ENCODE data around the gene PTPN14. TPM values are rescaled to one million over a fixed set of nuclear protein-coding genes. Genes with fewer than 3 reads are reported as not detected.
A peak's percentile ranks its signal among the peaks of the same experiment; 100 is the strongest.

PTPN14 gene
- polyA plus RNA-seq, 1 experiment: 34.2 TPM

DNA sequence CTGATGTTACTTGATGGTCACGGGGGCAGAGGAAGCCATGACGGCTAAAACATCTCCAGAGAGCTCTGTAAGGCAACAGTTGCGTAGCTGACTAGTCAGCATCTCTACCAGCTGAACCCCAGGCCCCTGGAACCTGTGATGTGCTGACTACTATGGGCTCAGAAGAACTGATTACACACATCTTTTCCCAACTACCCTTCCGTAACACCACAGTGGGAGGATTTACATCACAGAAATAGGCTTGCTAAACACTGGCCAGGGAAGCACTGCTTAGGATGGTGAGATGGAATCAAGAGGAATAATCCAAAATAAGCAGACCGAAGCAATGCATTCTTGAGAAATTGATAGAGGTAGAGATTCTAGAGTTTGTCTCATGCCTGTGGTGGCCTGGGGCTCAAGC, 148.0 kb downstream of the PTPN14 start:
- Histone ChIP-seq H3K27me3 (ENCODE audit: control insufficient read depth, insufficient read depth, low read length) (no peaks in the 10 kb centered on the region), H3K9me3 (ENCODE audit: control insufficient read depth, insufficient read depth, low read length) (no peaks in the 10 kb centered on the region), H3K27ac (ENCODE audit: low read depth, low read length) (peak overlapping the region; percentile 39), H3K4me3 (ENCODE audit: low read depth, low read length) (no peak overlapping the region)
- TF ChIP-seq, protein P1, sequence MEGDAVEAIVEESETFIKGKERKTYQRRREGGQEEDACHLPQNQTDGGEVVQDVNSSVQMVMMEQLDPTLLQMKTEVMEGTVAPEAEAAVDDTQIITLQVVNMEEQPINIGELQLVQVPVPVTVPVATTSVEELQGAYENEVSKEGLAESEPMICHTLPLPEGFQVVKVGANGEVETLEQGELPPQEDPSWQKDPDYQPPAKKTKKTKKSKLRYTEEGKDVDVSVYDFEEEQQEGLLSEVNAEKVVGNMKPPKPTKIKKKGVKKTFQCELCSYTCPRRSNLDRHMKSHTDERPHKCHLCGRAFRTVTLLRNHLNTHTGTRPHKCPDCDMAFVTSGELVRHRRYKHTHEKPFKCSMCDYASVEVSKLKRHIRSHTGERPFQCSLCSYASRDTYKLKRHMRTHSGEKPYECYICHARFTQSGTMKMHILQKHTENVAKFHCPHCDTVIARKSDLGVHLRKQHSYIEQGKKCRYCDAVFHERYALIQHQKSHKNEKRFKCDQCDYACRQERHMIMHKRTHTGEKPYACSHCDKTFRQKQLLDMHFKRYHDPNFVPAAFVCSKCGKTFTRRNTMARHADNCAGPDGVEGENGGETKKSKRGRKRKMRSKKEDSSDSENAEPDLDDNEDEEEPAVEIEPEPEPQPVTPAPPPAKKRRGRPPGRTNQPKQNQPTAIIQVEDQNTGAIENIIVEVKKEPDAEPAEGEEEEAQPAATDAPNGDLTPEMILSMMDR (IDR thresholded peaks at IDR 0.05; ENCODE audit: low read depth, low read length): no peak
- no peak for DNase-seq (ENCODE audit: low read depth, low spot score)
- CTCF ChIA-PET: no interaction called here
- POLR2A ChIA-PET: interaction anchor here (1.2 to 1.6 kb wide), 4 partner anchors 8 to 148 kb away, joined by 3 to 8 read pairs (median 6); partner anchors contain the start of gene PTPN14

DNA sequence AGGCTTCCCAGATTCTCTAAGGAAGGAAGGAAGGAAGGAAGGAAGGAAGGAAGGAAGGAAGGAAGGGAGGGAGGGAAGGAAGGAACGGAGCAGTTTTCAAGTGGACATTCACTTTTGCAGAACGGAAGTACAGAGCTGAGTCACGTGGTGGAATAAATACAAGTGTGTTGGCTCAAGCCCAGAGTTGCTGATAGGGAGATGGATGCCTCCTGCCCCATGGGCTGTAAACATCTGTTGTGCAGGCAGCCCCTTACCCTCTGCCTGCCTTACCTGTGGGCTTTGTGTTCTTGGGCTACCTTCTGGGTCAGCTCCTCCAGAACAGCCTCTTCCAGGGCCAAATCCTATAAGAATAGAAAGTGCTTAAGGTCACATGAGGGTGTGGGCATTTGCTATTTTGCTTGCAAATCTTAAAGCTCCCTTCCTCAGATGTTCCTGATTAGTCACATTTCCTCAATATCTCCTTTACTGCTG, 148.8 kb downstream of the PTPN14 start:
- ChIA-PET POLR2A (no interaction called here), CTCF (no interaction called here)
- DNase-seq (ENCODE audit: low read depth, low spot score): no peak
- Histone ChIP-seq H3K27ac (ENCODE audit: low read depth, low read length) (no peak overlapping the region), H3K4me3 (ENCODE audit: low read depth, low read length) (no peak overlapping the region), H3K27me3 (ENCODE audit: control insufficient read depth, insufficient read depth, low read length) (no peaks in the 10 kb centered on the region), H3K9me3 (ENCODE audit: control insufficient read depth, insufficient read depth, low read length) (no peaks in the 10 kb centered on the region)
- TF ChIP-seq, protein P1 (IDR thresholded peaks at IDR 0.05; ENCODE audit: low read depth, low read length): no peak

DNA sequence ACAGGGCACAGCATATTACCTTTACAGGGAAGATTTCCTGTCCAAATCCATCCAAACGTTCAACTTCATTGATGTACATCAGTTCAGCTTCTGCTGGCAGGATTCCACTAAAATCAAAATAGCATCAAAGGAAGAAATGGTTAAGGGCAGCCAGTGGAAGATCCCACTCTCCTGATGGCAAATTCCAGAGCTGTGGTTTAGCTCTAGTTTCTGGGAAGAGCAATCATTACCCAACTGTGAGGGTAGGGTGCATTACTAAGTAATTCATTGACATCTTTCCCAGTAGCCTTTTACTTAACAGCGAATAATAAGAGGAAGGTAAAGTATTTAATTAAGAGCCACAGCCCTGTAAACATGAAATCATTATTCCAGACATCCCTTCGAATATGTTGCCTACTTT, 149.7 kb downstream of the PTPN14 start:
- Histone ChIP-seq H3K9me3 (ENCODE audit: control insufficient read depth, insufficient read depth, low read length) (no peaks in the 10 kb centered on the region), H3K27me3 (ENCODE audit: control insufficient read depth, insufficient read depth, low read length) (no peaks in the 10 kb centered on the region), H3K27ac (ENCODE audit: low read depth, low read length) (no peak overlapping the region), H3K4me3 (ENCODE audit: low read depth, low read length) (no peak overlapping the region)
- ChIA-PET POLR2A (interaction anchor here (0.7 kb wide), 1 partner anchor 92 kb away, joined by 3 read pairs; no protein-coding TSS in a partner anchor), CTCF (interaction anchor here (1.2 kb wide), 1 partner anchor 69 kb away, joined by 5 read pairs; no protein-coding TSS in a partner anchor)
- no peak for DNase-seq (ENCODE audit: low read depth, low spot score)
- TF ChIP-seq, protein P1 (IDR thresholded peaks at IDR 0.05; ENCODE audit: low read depth, low read length): no peak

DNA sequence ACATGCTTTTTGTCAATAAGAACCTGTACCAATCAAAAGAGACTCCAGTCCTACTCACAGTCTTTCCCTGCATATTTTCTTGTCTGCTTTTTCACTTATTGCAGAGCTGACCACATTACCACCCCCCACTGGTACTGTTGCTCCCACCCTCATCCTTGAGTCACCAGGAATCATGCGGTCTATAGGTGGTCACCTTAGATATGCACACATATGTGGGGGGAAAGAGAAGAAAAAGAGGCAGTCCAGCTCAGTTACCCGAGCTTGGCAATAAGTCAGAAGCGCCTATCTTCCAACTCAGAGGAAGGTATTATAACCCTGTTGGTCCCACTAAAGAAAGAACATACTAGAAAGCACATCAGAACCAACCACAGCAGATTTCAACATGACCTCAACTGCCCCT, 151.3 kb downstream of the PTPN14 start:
- TF ChIP-seq, protein P1 (IDR thresholded peaks at IDR 0.05; ENCODE audit: low read depth, low read length): no peak
- Histone ChIP-seq H3K27me3 (ENCODE audit: control insufficient read depth, insufficient read depth, low read length) (no peaks in the 10 kb centered on the region), H3K4me3 (ENCODE audit: low read depth, low read length) (no peak overlapping the region), H3K27ac (ENCODE audit: low read depth, low read length) (no peak overlapping the region), H3K9me3 (ENCODE audit: control insufficient read depth, insufficient read depth, low read length) (no peaks in the 10 kb centered on the region)
- POLR2A ChIA-PET: interaction anchor here (0.6 kb wide), 1 partner anchor 22 kb away, joined by 3 read pairs; no protein-coding TSS in a partner anchor
- CTCF ChIA-PET: no interaction called here
- DNase-seq (ENCODE audit: low read depth, low spot score): no peak

DNA sequence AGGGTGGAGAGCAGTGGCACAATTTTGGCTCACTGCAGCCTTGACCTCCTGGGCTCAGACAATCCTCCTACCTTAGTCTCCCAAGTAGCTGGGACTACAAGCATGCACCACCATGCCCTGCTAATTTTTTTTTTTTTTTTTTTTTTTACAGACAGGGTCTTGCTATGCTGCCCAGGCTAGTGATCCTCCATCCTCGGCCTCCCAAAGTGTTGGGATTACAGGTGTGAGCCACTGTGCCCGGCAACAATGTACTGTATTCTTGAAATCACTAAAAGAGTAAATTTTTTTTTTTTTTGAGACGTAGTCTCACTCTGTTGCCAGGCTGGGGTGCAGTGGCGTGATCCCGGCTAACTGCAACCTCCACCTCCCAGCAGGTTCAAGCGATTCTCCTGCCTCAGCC, 152.9 kb downstream of the PTPN14 start:
- H3K27ac ChIP-seq (ENCODE audit: low read depth, low read length): no peak overlapping the region
- CTCF ChIA-PET: no interaction called here
- no peaks in the 10 kb centered on the region for H3K9me3 ChIP-seq (ENCODE audit: control insufficient read depth, insufficient read depth, low read length)
- no peak for DNase-seq (ENCODE audit: low read depth, low spot score)
- H3K27me3 ChIP-seq (ENCODE audit: control insufficient read depth, insufficient read depth, low read length): no peaks in the 10 kb centered on the region
- no peak overlapping the region for H3K4me3 ChIP-seq (ENCODE audit: low read depth, low read length)
- POLR2A ChIA-PET: no interaction called here
- TF ChIP-seq, protein P1 (IDR thresholded peaks at IDR 0.05; ENCODE audit: low read depth, low read length): no peak

Data from AG04450 (cell line).